Esophagus muscularis mucosa (tissue), 4 donors: ENCODE measurements around the gene DNAH14. TPM values are rescaled to one million over a fixed set of nuclear protein-coding genes. Genes with fewer than 3 reads are reported as not detected.

Experiments
- DNase-seq: peaks from one replicate; pipeline ENCODE4 v3.0.0-alpha.2; 2017; ENCODE audit errors: extremely low spot score
- H3K27ac ChIP-seq, 4 donors: fragments of 200-600 bp; sonication (generic); replicated peaks in 1 of 4; 1 replicate in 3 of 4; 2 replicates in 1 of 4; pipeline ENCODE4 v1.5.1; 2016 to 2019; ENCODE audit warnings: mild to moderate bottlenecking in 1 of 4
- H3K27me3 ChIP-seq, 4 donors: fragments of 200-600 bp; sonication (generic); one replicate each; pipeline versions ENCODE4 v1.5.1 to v1.6.0; 2016 to 2019
- H3K36me3 ChIP-seq, 4 donors: fragments of 200-600 bp; sonication (generic); one replicate each; pipeline ENCODE4 v1.5.1; 2016 to 2019
- H3K4me1 ChIP-seq, 4 donors: fragments of 200-600 bp; sonication (generic); one replicate each; pipeline ENCODE4 v1.5.1; 2016 to 2019
- H3K4me3 ChIP-seq, 4 donors: fragments of 200-600 bp; sonication (generic); 1 replicate in 2 of 4; 2 replicates in 2 of 4; pipeline ENCODE4 v1.5.1; 2016 to 2019; ENCODE audit warnings: mild to moderate bottlenecking in 4 of 4, moderate library complexity in 1 of 4
- H3K9me3 ChIP-seq, 4 donors: fragments of 200-600 bp; sonication (generic); 1 replicate in 3 of 4; 2 replicates in 1 of 4; pipeline ENCODE4 v1.5.1; 2016 to 2019
- EP300 ChIP-seq: sonication (generic); formaldehyde crosslinking; IDR thresholded peaks from one replicate; pipeline ENCODE4 v1.6.1; 2017; ENCODE audit warnings: antibody characterized with exemption
- POLR2A ChIP-seq: fragments of 450-650 bp; IDR thresholded peaks from one replicate; pipeline ENCODE4 v1.6.1; 2017; ENCODE audit warnings: antibody characterized with exemption, moderate library complexity, mild to moderate bottlenecking, low read depth
- POLR2AphosphoS5 ChIP-seq, 2 donors: sonication (generic); formaldehyde crosslinking; IDR thresholded peaks; one replicate each; pipeline ENCODE4 v1.6.1; 2017; ENCODE audit warnings: antibody characterized with exemption in 2 of 2
- WGBS: methylation state at CpG from one replicate; pipeline ENCODE4 v1.1.5; 2018; 5-methylcytosine and 5-hydroxymethylcytosine counted together
- intact Hi-C: fragments of 100-400 bp; cut with DNase I; formaldehyde crosslinking; loops from one replicate; pipeline ENCODE4 v1.15.1; 2023
- total RNA-seq, 4 donors: library from RNA; depleted of rRNA; stranded (reverse); fragments of >200 nt; gene quantifications; one replicate each; pipeline versions ENCODE4 v1.1.0 to v1.2.1, GENCODE V29; 2016
- TF ChIP-seq, protein P1 (sequence below), 3 experiments: fragments of 200-600 bp in 2 of 3; fragments of 450-650 bp in 1 of 3; sonication (generic) in 2 of 3; IDR thresholded peaks; one replicate each; pipeline ENCODE4 v1.5.1; 2017 to 2019; ENCODE audit warnings: antibody characterized with exemption in 3 of 3, mild to moderate bottlenecking in 2 of 3, moderate library complexity in 1 of 3

The DNAH14 gene
- total RNA-seq, 4 donors from 2014 or later, result 8.9 to 16.6 (median 15.6) TPM

DNA sequence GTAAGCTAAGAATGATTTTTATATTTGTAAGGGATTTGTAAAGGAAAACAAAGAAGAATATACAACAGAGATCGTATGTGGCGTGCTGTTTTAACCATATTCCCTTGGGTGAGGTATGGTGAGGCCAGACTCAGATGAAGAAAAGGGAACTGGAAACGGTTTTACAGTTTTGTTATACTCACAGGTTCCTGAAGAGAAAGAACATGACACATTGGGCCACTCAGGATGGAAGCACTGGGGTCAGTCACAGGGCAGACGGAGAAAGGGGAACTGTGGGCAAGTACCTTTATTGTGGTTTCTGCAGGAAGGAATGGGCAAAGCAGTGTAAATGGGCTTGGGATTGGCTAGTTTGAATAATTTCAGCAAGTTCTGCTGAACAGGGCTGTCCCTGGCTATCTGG, 321.0 kb downstream of the DNAH14 start:
- Histone ChIP-seq H3K27ac (no peak overlapping the region), H3K4me3 (no peak overlapping the region), H3K27me3 (no peaks in the 10 kb centered on the region), H3K4me1 (no peaks in the 10 kb centered on the region), H3K36me3 (no peaks in the 10 kb centered on the region), H3K9me3 (peaks cover 0 to 2% (median 0%) of the 10 kb centered on the region in 4 donors)
- no peak for DNase-seq
- intact Hi-C loops, result no loop called here
- TF ChIP-seq POLR2A (no peak), POLR2AphosphoS5 (IDR thresholded peaks at IDR 0.05) (no peak), EP300 (no peak)
- TF ChIP-seq, protein P1, sequence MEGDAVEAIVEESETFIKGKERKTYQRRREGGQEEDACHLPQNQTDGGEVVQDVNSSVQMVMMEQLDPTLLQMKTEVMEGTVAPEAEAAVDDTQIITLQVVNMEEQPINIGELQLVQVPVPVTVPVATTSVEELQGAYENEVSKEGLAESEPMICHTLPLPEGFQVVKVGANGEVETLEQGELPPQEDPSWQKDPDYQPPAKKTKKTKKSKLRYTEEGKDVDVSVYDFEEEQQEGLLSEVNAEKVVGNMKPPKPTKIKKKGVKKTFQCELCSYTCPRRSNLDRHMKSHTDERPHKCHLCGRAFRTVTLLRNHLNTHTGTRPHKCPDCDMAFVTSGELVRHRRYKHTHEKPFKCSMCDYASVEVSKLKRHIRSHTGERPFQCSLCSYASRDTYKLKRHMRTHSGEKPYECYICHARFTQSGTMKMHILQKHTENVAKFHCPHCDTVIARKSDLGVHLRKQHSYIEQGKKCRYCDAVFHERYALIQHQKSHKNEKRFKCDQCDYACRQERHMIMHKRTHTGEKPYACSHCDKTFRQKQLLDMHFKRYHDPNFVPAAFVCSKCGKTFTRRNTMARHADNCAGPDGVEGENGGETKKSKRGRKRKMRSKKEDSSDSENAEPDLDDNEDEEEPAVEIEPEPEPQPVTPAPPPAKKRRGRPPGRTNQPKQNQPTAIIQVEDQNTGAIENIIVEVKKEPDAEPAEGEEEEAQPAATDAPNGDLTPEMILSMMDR (IDR thresholded peaks at IDR 0.05), result no peak
- WGBS, result 67% methylated on average over 4 of the region's 4 CpGs

DNA sequence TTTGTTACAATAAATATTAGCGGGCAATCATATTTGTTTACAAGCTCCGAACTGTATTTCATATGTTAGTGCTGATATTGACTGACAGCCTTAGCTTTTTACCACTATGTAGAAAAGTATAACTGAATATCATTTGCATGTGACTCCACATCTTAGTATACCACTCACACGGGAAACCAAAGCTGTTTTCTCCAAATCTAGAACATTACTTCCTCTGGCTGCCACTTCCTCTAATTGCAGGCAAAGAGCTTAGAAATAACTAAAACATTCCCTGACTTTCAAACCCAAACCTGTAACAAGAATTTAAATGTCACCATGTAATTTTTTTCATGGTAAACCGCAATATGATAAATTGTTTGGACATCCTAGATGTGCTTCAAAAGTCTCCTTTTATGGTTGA, 323.7 kb downstream of the DNAH14 start:
- intact Hi-C loops, result no loop called here
- Histone ChIP-seq H3K9me3 (peaks cover 0 to 4% (median 0%) of the 10 kb centered on the region in 4 donors), H3K27ac (no peak overlapping the region), H3K27me3 (no peaks in the 10 kb centered on the region), H3K36me3 (no peaks in the 10 kb centered on the region), H3K4me1 (no peaks in the 10 kb centered on the region), H3K4me3 (no peak overlapping the region)
- no peak for DNase-seq
- TF ChIP-seq EP300 (no peak), POLR2AphosphoS5 (IDR thresholded peaks at IDR 0.05) (no peak), POLR2A (no peak)
- TF ChIP-seq, protein P1 (IDR thresholded peaks at IDR 0.05), result no peak
- 82% methylated on average over 4 of the region's 4 CpGs for WGBS

DNA sequence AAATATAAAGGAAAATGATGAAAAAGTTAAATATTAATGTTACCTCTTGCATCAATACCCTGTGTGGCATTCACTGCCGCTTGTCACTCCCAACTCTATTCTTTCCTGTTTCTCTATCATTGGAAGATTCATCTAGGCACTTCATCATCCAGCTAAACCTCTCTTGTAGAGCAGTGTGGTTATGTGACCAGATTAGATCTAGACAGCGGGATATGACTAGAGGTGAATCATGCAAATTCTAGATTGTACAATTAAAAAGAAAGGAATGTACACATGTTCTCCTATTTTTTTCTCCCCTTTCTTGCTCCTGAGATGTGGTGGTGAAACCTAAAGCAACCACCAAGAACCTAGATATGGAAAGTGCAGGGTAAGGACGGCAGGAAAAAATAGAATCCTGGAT, 324.3 kb downstream of the DNAH14 start:
- no peak for TF ChIP-seq POLR2AphosphoS5 (IDR thresholded peaks at IDR 0.05)
- no peak for TF ChIP-seq EP300
- TF ChIP-seq POLR2A, result no peak
- TF ChIP-seq, protein P1 (IDR thresholded peaks at IDR 0.05), result no peak
- WGBS, result 94% methylated on average over 3 of the region's 3 CpGs
- intact Hi-C loops, result no loop called here

DNA sequence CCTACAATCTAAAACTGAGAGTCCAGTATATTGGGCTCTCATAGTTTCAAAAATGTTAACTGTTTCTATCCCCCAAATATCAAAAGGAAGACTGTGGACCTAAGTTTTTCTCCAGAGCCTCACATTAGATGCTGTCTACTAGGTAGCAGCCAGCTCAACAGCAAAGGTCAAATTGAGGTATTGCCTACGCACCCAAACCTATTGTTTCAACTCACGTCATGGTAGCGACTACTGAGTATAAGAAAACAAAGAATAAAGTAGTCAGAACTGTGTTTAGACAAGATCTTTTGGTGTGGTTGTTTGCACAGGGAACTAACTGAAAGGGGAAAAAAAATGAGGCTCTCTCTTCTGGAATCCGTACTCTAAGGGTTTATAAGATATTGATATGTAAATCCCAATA, 325.2 kb downstream of the DNAH14 start:
- Histone ChIP-seq H3K27ac (no peak overlapping the region), H3K36me3 (no peaks in the 10 kb centered on the region), H3K9me3 (peaks cover 0 to 6% (median 0%) of the 10 kb centered on the region in 4 donors), H3K4me1 (no peaks in the 10 kb centered on the region), H3K4me3 (no peak overlapping the region), H3K27me3 (no peaks in the 10 kb centered on the region)
- intact Hi-C loops, result no loop called here
- no peak for DNase-seq
- 83% methylated on average over 4 of the region's 4 CpGs for WGBS
- TF ChIP-seq, protein P1 (IDR thresholded peaks at IDR 0.05), result no peak
- TF ChIP-seq POLR2A, result no peak
- no peak for TF ChIP-seq EP300
- TF ChIP-seq POLR2AphosphoS5 (IDR thresholded peaks at IDR 0.05), result no peak

More for the DNA sequence above, 324.3 kb downstream of the DNAH14 start:
- Histone ChIP-seq H3K9me3 (peaks cover 0 to 4% (median 0%) of the 10 kb centered on the region in 4 donors), H3K36me3 (no peaks in the 10 kb centered on the region), H3K4me3 (no peak overlapping the region), H3K27me3 (no peaks in the 10 kb centered on the region), H3K4me1 (no peaks in the 10 kb centered on the region), H3K27ac (no peak overlapping the region)
- DNase-seq, result no peak

DNA sequence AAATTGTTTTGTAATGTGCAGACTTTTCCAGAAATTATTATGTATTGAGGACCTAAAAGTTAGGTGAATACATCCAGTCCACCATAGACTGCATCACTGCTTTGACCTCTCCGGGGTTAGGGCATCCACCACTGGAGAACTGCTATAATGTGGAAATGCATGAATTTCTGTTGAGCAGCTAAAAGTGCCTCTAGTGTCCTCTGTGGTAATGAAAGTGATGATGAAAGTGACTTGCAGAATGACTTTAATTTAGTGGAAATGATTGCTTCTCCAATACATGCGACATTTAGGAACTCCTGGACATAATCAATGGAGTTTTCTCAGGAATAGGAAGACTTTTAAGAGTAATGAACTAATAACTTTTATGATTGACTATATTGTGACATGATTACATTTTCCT, 327.6 kb downstream of the DNAH14 start:
- H3K27me3 ChIP-seq, result no peaks in the 10 kb centered on the region
- 61% methylated on average over 2 of the region's 2 CpGs for WGBS
- intact Hi-C loops, result no loop called here
- peaks cover 0 to 15% (median 5%) of the 10 kb centered on the region in 4 donors for H3K9me3 ChIP-seq
- TF ChIP-seq POLR2AphosphoS5 (IDR thresholded peaks at IDR 0.05) (no peak), EP300 (no peak), POLR2A (no peak)
- TF ChIP-seq, protein P1 (IDR thresholded peaks at IDR 0.05), result no peak
- no peaks in the 10 kb centered on the region for H3K4me1 ChIP-seq
- no peak overlapping the region for H3K4me3 ChIP-seq
- no peak for DNase-seq
- H3K27ac ChIP-seq, result no peak overlapping the region
- no peaks in the 10 kb centered on the region for H3K36me3 ChIP-seq
